GM18858 (cell line): ENCODE results near the gene DHRS11.

ENCODE experiments used
- ATAC-seq: cut with Tn5 transposase; IDR thresholded peaks from one replicate; pipeline ENCODE4 v1.9.1; 2021; ENCODE audit not compliant: unreplicated experiment

Gene DHRS11

DNA sequence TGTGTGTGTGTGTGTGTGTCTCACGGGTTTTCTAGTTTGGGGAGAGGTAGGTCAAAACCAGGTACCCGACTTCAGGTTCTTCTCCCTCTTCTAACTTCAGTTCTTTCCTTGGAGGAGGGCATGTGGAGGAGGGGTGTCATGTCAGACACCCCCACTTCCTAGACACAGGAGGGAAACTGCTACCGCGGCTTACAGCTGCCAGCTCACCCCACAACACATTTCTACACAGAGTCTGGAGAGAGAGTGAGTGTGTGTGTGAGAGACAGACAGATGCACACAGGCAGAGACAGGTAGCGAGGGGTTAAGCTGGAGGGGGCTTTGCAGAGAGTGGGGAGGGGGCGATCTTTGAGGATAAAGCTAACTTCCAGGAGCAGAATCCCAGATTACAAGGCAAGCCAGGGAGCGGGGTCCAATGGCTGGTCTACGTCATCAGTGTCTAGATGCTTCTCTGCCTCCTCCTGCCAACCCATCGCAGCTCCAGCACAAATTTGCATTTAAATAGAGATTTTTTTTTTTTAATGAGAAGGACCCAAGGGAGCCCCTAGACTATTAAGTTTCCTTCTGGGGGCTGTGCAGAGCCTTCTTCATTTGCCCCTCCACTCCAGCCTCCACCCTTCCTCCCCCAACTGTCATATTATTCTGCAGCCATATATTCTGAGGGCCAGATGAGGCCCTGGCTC lies 58.6 kb downstream of the DHRS11 start:
- no peak for ATAC-seq
